Measurements from ENCODE around the gene ZBTB1. TPM values are rescaled to one million over a fixed set of nuclear protein-coding genes. Genes with fewer than 3 reads are reported as not detected.
"Not testable (repeated sequence)": the region's sequence is repeated elsewhere in the genome, so short reads cannot be mapped to it uniquely, and the experiment has no call there.

ZBTB1 gene
- total and polyA plus RNA-seq, 7 experiments from 2014 or later, result 42.4 to 119 (median 97.7) TPM

DNA sequence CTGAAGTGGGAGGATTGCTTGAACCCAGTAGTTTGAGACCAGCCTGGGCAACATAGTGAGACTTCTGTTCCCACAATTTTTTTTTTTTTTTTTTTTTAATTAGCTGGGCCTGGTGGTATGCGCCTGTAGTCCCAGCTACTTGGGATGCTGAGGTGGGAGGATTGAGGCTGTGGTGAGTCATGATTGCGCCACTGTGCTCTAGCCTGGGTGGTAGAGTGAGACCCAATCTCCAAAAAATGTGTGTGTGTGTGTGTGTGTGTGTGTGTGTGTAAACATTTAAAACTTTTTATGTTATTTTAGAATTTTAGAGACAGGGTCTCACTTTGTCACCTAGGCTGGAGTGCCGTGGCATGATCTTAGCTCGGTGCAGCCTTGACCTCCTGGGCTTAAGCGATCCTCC, 52.0 kb downstream of the ZBTB1 start:
- no peaks in the 10 kb centered on the region for H3K9me3 ChIP-seq (ENCODE audit: control insufficient read depth in 2 of 3, low read length in 3 of 3)
- no peaks in the 10 kb centered on the region for H3K36me3 Mint-ChIP-seq
- H3K4me3 Mint-ChIP-seq, result no peak overlapping the region
- no peaks in the 10 kb centered on the region for H3K4me1 ChIP-seq (ENCODE audit: control insufficient read depth in 2 of 2, insufficient read depth in 2 of 2, low read length in 2 of 2)
- no peak overlapping the region for H3K4me3 ChIP-seq (ENCODE audit: low read length)
- H3K4me1 Mint-ChIP-seq, result peaks cover 4 to 14% (median 12%) of the 10 kb centered on the region in 7 donors
- ATAC-seq, result no peak
- H3K36me3 ChIP-seq (ENCODE audit: control insufficient read depth in 2 of 3, insufficient read depth in 3 of 3, low read length in 3 of 3), result no peaks in the 10 kb centered on the region
- H3K9me3 Mint-ChIP-seq, result peaks cover 0 to 2% (median 0%) of the 10 kb centered on the region in 11 donors
- H3K27ac ChIP-seq (ENCODE audit: low read depth, low read length), result no peak overlapping the region
- H3K27me3 ChIP-seq (ENCODE audit: control insufficient read depth in 2 of 2, insufficient read depth in 2 of 2, low read length in 2 of 2), result no peaks in the 10 kb centered on the region
- no peak overlapping the region for H3K27ac Mint-ChIP-seq
- intact Hi-C loops (cut with micrococcal nuclease), result no loop called here
- POLR2A ChIA-PET, result interaction anchor here (0.6 kb wide), 1 partner anchor 153 kb away, joined by 3 read pairs; no protein-coding TSS in a partner anchor
- no peak for DNase-seq
- H3K27me3 Mint-ChIP-seq, result peaks cover 0 to 42% (median 0%) of the 10 kb centered on the region in 5 donors
- CTCF ChIA-PET, result no interaction called here

GRCh38 chr14:64558216-64558615, 53.6 kb downstream of the ZBTB1 start:
- ATAC-seq; H3K4me3 ChIP-seq (ENCODE audit: low read length); H3K36me3 Mint-ChIP-seq; H3K27me3 ChIP-seq (ENCODE audit: control insufficient read depth in 2 of 2, insufficient read depth in 2 of 2, low read length in 2 of 2); H3K36me3 ChIP-seq (ENCODE audit: control insufficient read depth in 2 of 3, insufficient read depth in 3 of 3, low read length in 3 of 3); CTCF ChIA-PET; H3K27ac ChIP-seq (ENCODE audit: low read depth, low read length); H3K27ac Mint-ChIP-seq; DNase-seq; H3K4me3 Mint-ChIP-seq; intact Hi-C loops (cut with micrococcal nuclease); H3K9me3 Mint-ChIP-seq; H3K4me1 ChIP-seq (ENCODE audit: control insufficient read depth in 2 of 2, insufficient read depth in 2 of 2, low read length in 2 of 2); H3K9me3 ChIP-seq (ENCODE audit: control insufficient read depth in 2 of 3, low read length in 3 of 3): not testable (repeated sequence)
- Mint-ChIP-seq H3K4me1 (peaks cover 4 to 17% (median 12%) of the 10 kb centered on the region in 7 donors), H3K27me3 (peaks cover 0 to 29% (median 0%) of the 10 kb centered on the region in 5 donors)
- POLR2A ChIA-PET, result interaction anchor here (1.2 kb wide), 1 partner anchor 15 kb away, joined by 3 read pairs; no protein-coding TSS in a partner anchor

GRCh38 chr14:64561631-64562030, 57.1 kb downstream of the ZBTB1 start:
- intact Hi-C loops (cut with micrococcal nuclease), result no loop called here
- POLR2A ChIA-PET, result no interaction called here
- Histone ChIP-seq H3K36me3 (ENCODE audit: control insufficient read depth in 2 of 3, insufficient read depth in 3 of 3, low read length in 3 of 3) (no peaks in the 10 kb centered on the region), H3K4me1 (ENCODE audit: control insufficient read depth in 2 of 2, insufficient read depth in 2 of 2, low read length in 2 of 2) (no peaks in the 10 kb centered on the region), H3K9me3 (ENCODE audit: control insufficient read depth in 2 of 3, low read length in 3 of 3) (no peaks in the 10 kb centered on the region), H3K27ac (ENCODE audit: low read depth, low read length) (no peak overlapping the region), H3K27me3 (ENCODE audit: control insufficient read depth in 2 of 2, insufficient read depth in 2 of 2, low read length in 2 of 2) (no peaks in the 10 kb centered on the region), H3K4me3 (ENCODE audit: low read length) (no peak overlapping the region)
- no peak overlapping the region for H3K4me3 Mint-ChIP-seq
- H3K9me3 Mint-ChIP-seq, result peaks cover 0 to 2% (median 0%) of the 10 kb centered on the region in 11 donors
- H3K36me3 Mint-ChIP-seq, result no peaks in the 10 kb centered on the region
- peaks cover 4 to 17% (median 12%) of the 10 kb centered on the region in 7 donors for H3K4me1 Mint-ChIP-seq
- H3K27me3 Mint-ChIP-seq, result peaks cover 0 to 33% (median 6%) of the 10 kb centered on the region in 5 donors
- ATAC-seq, result no peak
- no peak for DNase-seq
- H3K27ac Mint-ChIP-seq, result no peak overlapping the region
- CTCF ChIA-PET, result no interaction called here

DNA sequence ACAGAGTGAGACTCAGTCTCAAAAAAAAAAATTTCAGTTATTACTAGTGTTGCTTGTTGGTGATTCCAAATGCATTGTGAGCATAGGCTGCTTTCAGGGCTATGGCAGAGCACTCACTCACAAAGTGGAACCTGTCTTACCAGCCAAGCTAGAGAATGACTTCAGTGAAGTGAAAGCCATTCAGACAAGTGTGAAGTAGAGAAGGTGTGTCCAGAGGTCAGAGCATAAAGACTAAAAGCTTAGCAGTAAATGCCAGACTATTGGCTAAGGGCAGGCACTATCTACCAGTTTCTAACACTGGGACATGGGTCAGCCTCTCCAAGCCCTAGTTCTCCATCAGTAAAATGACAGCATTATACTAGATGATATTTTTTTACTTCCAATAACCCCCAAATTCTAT, 57.9 kb downstream of the ZBTB1 start:
- Mint-ChIP-seq H3K4me1 (peaks cover 2 to 17% (median 12%) of the 10 kb centered on the region in 7 donors), H3K27ac (no peak overlapping the region), H3K27me3 (peaks cover 0 to 38% (median 6%) of the 10 kb centered on the region in 5 donors), H3K9me3 (peaks cover 0 to 2% (median 0%) of the 10 kb centered on the region in 11 donors), H3K4me3 (no peak overlapping the region), H3K36me3 (no peaks in the 10 kb centered on the region)
- ChIA-PET POLR2A (no interaction called here), CTCF (no interaction called here)
- H3K4me1 ChIP-seq (ENCODE audit: control insufficient read depth in 2 of 2, insufficient read depth in 2 of 2, low read length in 2 of 2), result no peaks in the 10 kb centered on the region
- H3K9me3 ChIP-seq (ENCODE audit: control insufficient read depth in 2 of 3, low read length in 3 of 3), result no peaks in the 10 kb centered on the region
- DNase-seq, result no peak
- H3K4me3 ChIP-seq (ENCODE audit: low read length), result no peak overlapping the region
- H3K36me3 ChIP-seq (ENCODE audit: control insufficient read depth in 2 of 3, insufficient read depth in 3 of 3, low read length in 3 of 3), result no peaks in the 10 kb centered on the region
- no peak overlapping the region for H3K27ac ChIP-seq (ENCODE audit: low read depth, low read length)
- H3K27me3 ChIP-seq (ENCODE audit: control insufficient read depth in 2 of 2, insufficient read depth in 2 of 2, low read length in 2 of 2), result no peaks in the 10 kb centered on the region
- no peak for ATAC-seq
- intact Hi-C loops (cut with micrococcal nuclease), result no loop called here

DNA sequence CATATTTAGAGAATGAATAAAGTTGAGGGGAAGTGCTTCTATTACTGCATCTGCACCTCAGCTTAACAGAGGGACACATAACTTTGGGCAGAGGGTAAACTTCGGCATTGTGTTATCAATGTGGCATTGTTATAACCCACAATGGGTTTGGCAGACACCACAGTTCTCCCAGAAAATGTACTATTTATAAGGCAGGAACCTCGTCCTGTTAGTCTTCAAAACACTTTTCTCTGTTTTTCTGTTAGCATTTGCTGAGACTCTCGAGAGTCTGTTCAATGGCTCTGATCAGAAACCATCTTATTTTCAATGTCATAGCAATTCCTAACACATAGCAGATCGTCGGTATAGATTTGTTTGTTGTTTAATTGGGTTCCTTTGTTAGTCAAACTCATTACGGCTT, 59.1 kb downstream of the ZBTB1 start:
- Mint-ChIP-seq H3K36me3 (no peaks in the 10 kb centered on the region), H3K27ac (no peak overlapping the region), H3K4me1 (peaks cover 2 to 17% (median 12%) of the 10 kb centered on the region in 7 donors), H3K27me3 (peaks cover 0 to 37% (median 6%) of the 10 kb centered on the region in 5 donors), H3K9me3 (no peaks in the 10 kb centered on the region), H3K4me3 (no peak overlapping the region)
- POLR2A ChIA-PET, result no interaction called here
- intact Hi-C loops (cut with micrococcal nuclease), result no loop called here
- H3K27ac ChIP-seq (ENCODE audit: low read depth, low read length), result no peak overlapping the region
- H3K27me3 ChIP-seq (ENCODE audit: control insufficient read depth in 2 of 2, insufficient read depth in 2 of 2, low read length in 2 of 2), result no peaks in the 10 kb centered on the region
- H3K4me1 ChIP-seq (ENCODE audit: control insufficient read depth in 2 of 2, insufficient read depth in 2 of 2, low read length in 2 of 2), result no peaks in the 10 kb centered on the region
- CTCF ChIA-PET, result no interaction called here
- H3K36me3 ChIP-seq (ENCODE audit: control insufficient read depth in 2 of 3, insufficient read depth in 3 of 3, low read length in 3 of 3), result no peaks in the 10 kb centered on the region
- H3K9me3 ChIP-seq (ENCODE audit: control insufficient read depth in 2 of 3, low read length in 3 of 3), result no peaks in the 10 kb centered on the region
- no peak overlapping the region for H3K4me3 ChIP-seq (ENCODE audit: low read length)
- DNase-seq, result no peak
- ATAC-seq, result no peak

DNA sequence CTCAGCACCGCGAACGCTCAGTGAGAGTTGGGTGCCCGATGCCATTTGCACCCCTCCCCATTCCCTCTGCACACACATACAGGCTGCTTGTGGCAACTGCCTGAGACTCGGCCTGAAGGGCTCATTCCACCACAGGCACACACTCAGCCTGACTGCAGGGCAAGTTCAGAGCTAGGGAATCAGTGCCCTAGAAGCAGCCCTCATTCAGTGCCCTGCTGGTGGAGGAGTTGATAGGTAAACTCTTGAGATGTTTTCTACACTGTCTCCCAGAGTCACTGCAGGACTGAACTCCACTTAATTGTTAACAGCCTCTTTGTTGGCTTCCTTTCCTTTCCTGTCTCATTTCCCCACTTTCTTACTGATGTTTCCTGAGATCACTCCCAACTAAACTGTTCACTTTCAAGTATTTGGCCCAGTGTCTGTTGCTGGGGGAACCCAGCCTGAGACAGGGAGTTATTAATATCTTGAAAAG, 62.1 kb downstream of the ZBTB1 start:
- H3K4me1 ChIP-seq (ENCODE audit: control insufficient read depth in 2 of 2, insufficient read depth in 2 of 2, low read length in 2 of 2), result no peaks in the 10 kb centered on the region
- DNase-seq, result no peak
- no peak for ATAC-seq
- no peaks in the 10 kb centered on the region for H3K36me3 Mint-ChIP-seq
- H3K4me1 Mint-ChIP-seq, result peaks cover 0 to 2% (median 0%) of the 10 kb centered on the region in 7 donors
- intact Hi-C loops (cut with micrococcal nuclease), result no loop called here
- ChIA-PET POLR2A (no interaction called here), CTCF (no interaction called here)
- H3K27me3 Mint-ChIP-seq, result peaks cover 0 to 43% (median 6%) of the 10 kb centered on the region in 5 donors
- no peak overlapping the region for H3K4me3 Mint-ChIP-seq
- no peaks in the 10 kb centered on the region for H3K9me3 ChIP-seq (ENCODE audit: control insufficient read depth in 2 of 3, low read length in 3 of 3)
- H3K27ac Mint-ChIP-seq, result no peak overlapping the region
- no peaks in the 10 kb centered on the region for H3K27me3 ChIP-seq (ENCODE audit: control insufficient read depth in 2 of 2, insufficient read depth in 2 of 2, low read length in 2 of 2)
- no peaks in the 10 kb centered on the region for H3K36me3 ChIP-seq (ENCODE audit: control insufficient read depth in 2 of 3, insufficient read depth in 3 of 3, low read length in 3 of 3)
- H3K27ac ChIP-seq (ENCODE audit: low read depth, low read length), result no peak overlapping the region
- H3K4me3 ChIP-seq (ENCODE audit: low read length), result no peak overlapping the region
- H3K9me3 Mint-ChIP-seq, result no peaks in the 10 kb centered on the region

GRCh38 chr14:64569138-64569631, 64.6 kb downstream of the ZBTB1 start:
- ChIA-PET POLR2A (no interaction called here), CTCF (no interaction called here)
- no peaks in the 10 kb centered on the region for H3K4me1 Mint-ChIP-seq
- DNase-seq (no peak), ATAC-seq (no peak)
- Histone ChIP-seq H3K4me3 (ENCODE audit: low read length) (no peak overlapping the region), H3K27me3 (ENCODE audit: control insufficient read depth in 2 of 2, insufficient read depth in 2 of 2, low read length in 2 of 2) (no peaks in the 10 kb centered on the region), H3K9me3 (ENCODE audit: control insufficient read depth in 2 of 3, low read length in 3 of 3) (no peaks in the 10 kb centered on the region), H3K36me3 (ENCODE audit: control insufficient read depth in 2 of 3, insufficient read depth in 3 of 3, low read length in 3 of 3) (no peaks in the 10 kb centered on the region), H3K4me1 (ENCODE audit: control insufficient read depth in 2 of 2, insufficient read depth in 2 of 2, low read length in 2 of 2) (no peaks in the 10 kb centered on the region), H3K27ac (ENCODE audit: low read depth, low read length) (no peak overlapping the region)
- H3K27ac Mint-ChIP-seq, result no peak overlapping the region
- peaks cover 0 to 35% (median 4%) of the 10 kb centered on the region in 5 donors for H3K27me3 Mint-ChIP-seq
- intact Hi-C loops (cut with micrococcal nuclease), result no loop called here
- no peaks in the 10 kb centered on the region for H3K9me3 Mint-ChIP-seq
- H3K36me3 Mint-ChIP-seq, result no peaks in the 10 kb centered on the region
- H3K4me3 Mint-ChIP-seq, result no peak overlapping the region

All from naive thymus-derived CD4-positive, alpha-beta T cell (primary cell).